K562 (cell line): ENCODE measurements around the gene POMZP3. TPM values are rescaled to one million over a fixed set of nuclear protein-coding genes. Genes with fewer than 3 reads are reported as not detected.
"Not testable (repeated sequence)": the region's sequence is repeated elsewhere in the genome, so short reads cannot be mapped to it uniquely, and the experiment has no call there.

Experiments
- ATAC-seq: fragments of 200-7000 bp; cut with Tn5 transposase; 3 replicates; pipeline ENCODE4 v1.9.1; 2020; ENCODE audit warnings: moderate library complexity
- BruUV-seq: library from RNA; stranded (reverse); fragments of 400-500 nt; replicated peaks from 2 replicates; lab custom pipeline; 2021; lab: Mats Ljungman, UMichigan
- CTCF ChIA-PET: fragments of 300-600 bp; formaldehyde crosslinking; extraction: SDS; loops from one replicate; lab custom pipeline; 2021; ENCODE audit warnings: low intra/inter-chr PET ratio; lab: Yijun Ruan, JAX
- POLR2A ChIA-PET: fragments of 300-600, 350-650 bp; sonication (Branson Sonifier 250); formaldehyde crosslinking; extraction: SDS; loops from one replicate; lab custom pipeline; 2021; ENCODE audit warnings: antibody characterized with exemption, inconsistent platforms; lab: Yijun Ruan, JAX
- DNase-seq, 4 experiments: peaks; one replicate each; pipeline versions ENCODE4 v3.0.0 to v3.0.0-alpha.2; 2011 to 2018; ENCODE audit warnings: low spot score in 3 of 4, mixed read lengths in 3 of 4; ENCODE audit errors: extremely low read depth in 1 of 4
- FAIRE-seq: peaks from 2 replicates; lab custom pipeline; 2011; peaks lifted over from hg19 to GRCh38; lab: Jason Lieb, UNC
- H2AFZ ChIP-seq: 2 replicates; pipeline ENCODE4 v1.6.0; 2011; ENCODE audit warnings: low read depth, low read length, control low read depth, inconsistent platforms
- H3K27ac ChIP-seq: fragments of 200-600 bp; 3 replicates; pipeline ENCODE4 v1.8.0; 2011; ENCODE audit warnings: low read depth, mild to moderate bottlenecking, control low read depth, inconsistent platforms, low read length, moderate library complexity, mixed read lengths; ENCODE audit errors: extremely low read depth
- H3K27me3 ChIP-seq, 2 experiments: fragments of 300-600 bp in 1 of 2; 2 replicates in 1 of 2; 3 replicates in 1 of 2; pipeline versions ENCODE4 v1.6.0 to v1.8.0; 2011; ENCODE audit warnings: inconsistent platforms in 2 of 2, low read length in 2 of 2, mild to moderate bottlenecking in 1 of 2, mixed read lengths in 1 of 2, moderate library complexity in 1 of 2; ENCODE audit not compliant: control insufficient read depth in 2 of 2, insufficient read depth in 2 of 2
- H3K36me3 ChIP-seq: fragments of 300-600 bp; 3 replicates; pipeline ENCODE4 v1.8.0; 2011; ENCODE audit warnings: mild to moderate bottlenecking, low read length, inconsistent platforms; ENCODE audit not compliant: control insufficient read depth, insufficient read depth
- H3K4me1 ChIP-seq, 2 experiments: fragments of 200-600 bp in 1 of 2; replicated peaks in 1 of 2; 2 replicates in 1 of 2; 3 replicates in 1 of 2; pipeline versions ENCODE4 v1.5.1 to v1.8.0; 2011; ENCODE audit warnings: inconsistent platforms in 2 of 2, low read length in 2 of 2, mild to moderate bottlenecking in 1 of 2, mixed read lengths in 1 of 2, moderate library complexity in 1 of 2; ENCODE audit not compliant: control insufficient read depth in 2 of 2, insufficient read depth in 2 of 2
- H3K4me2 ChIP-seq: 2 replicates; pipeline ENCODE4 v1.6.1; 2011; ENCODE audit warnings: low read length, control low read depth, inconsistent platforms, mixed read lengths; ENCODE audit not compliant: insufficient read depth
- H3K4me3 ChIP-seq: fragments of 200-600 bp; sonication (generic), shearing (Covaris generic); 2 replicates; pipeline ENCODE4 v1.5.1; 2016; ENCODE audit warnings: control low read depth, inconsistent platforms
- H3K79me2 ChIP-seq: fragments of 200-600 bp; 3 replicates; pipeline ENCODE4 v1.8.0; 2011; ENCODE audit warnings: low read length, inconsistent platforms; ENCODE audit not compliant: control insufficient read depth, insufficient read depth
- H3K9ac ChIP-seq, 2 experiments: 2 replicates each; pipeline versions ENCODE4 v1.6.0 to v1.6.1; 2011; ENCODE audit warnings: low read depth in 2 of 2, low read length in 2 of 2, control low read depth in 1 of 2, inconsistent platforms in 1 of 2, mild to moderate bottlenecking in 1 of 2, mixed read lengths in 1 of 2; ENCODE audit not compliant: insufficient read depth in 1 of 2
- H3K9me1 ChIP-seq: one replicate; pipeline ENCODE4 v1.6.0; 2011; ENCODE audit warnings: inconsistent platforms, mild to moderate bottlenecking, low read length, moderate library complexity; ENCODE audit not compliant: control insufficient read depth, insufficient read depth
- H3K9me3 ChIP-seq: replicated peaks from 2 replicates; pipeline ENCODE4 v1.5.1; 2011; ENCODE audit warnings: low read depth, low read length, inconsistent platforms; ENCODE audit not compliant: control insufficient read depth, insufficient read depth
- H4K20me1 ChIP-seq: replicated peaks from 2 replicates; pipeline ENCODE4 v1.6.1; 2011; ENCODE audit warnings: low read length, inconsistent platforms, mixed read lengths; ENCODE audit not compliant: control insufficient read depth, insufficient read depth
- CEBPG ChIP-seq, 3 experiments: fragments of 200-800 bp in 1 of 3; sonication (Bioruptor generic) in 1 of 3; sonication (generic) in 1 of 3; formaldehyde crosslinking in 1 of 3; IDR thresholded peaks in 2 of 3; conservative IDR thresholded peaks in 1 of 3; 2 replicates each; pipeline versions ENCODE4 v1.6.1 to v1.8.0; 2016 to 2022; ENCODE audit warnings: missing compliant biosample characterization in 2 of 3, missing genetic modification characterization in 2 of 3, mild to moderate bottlenecking in 1 of 3, missing genetic modification reagents in 1 of 3
- MEIS2 ChIP-seq: fragments of 450-650 bp; IDR thresholded peaks from 2 replicates; pipeline ENCODE4 v1.6.1; 2014; ENCODE audit warnings: mild to moderate bottlenecking; ENCODE audit not compliant: partially characterized antibody
- POLR2H ChIP-seq: IDR thresholded peaks from 2 replicates; pipeline ENCODE4 v1.6.1; 2016; ENCODE audit warnings: missing genetic modification characterization, low read depth, mild to moderate bottlenecking, control low read depth, missing compliant biosample characterization, moderate library complexity
- in situ Hi-C: fragments of 300-500 bp; cut with MboI; formaldehyde crosslinking; loops from 4 replicates; pipeline ENCODE4 v1.15.0; 2018; ENCODE audit warnings: inconsistent platforms, mixed read lengths
- intact Hi-C: fragments of 100-400 bp; cut with micrococcal nuclease; formaldehyde crosslinking; loops from 2 replicates; pipeline ENCODE4 v1.14.2; 2022
- polyA plus RNA-seq, 8 experiments: library from polyadenylated mRNA; depleted of rRNA in 4 of 8; stranded (reverse) in 5 of 8; unstranded in 3 of 8; fragments of >200 nt; fragmentation: Nextera tagmentation in 2 of 8; fragmentation: Illumina TruSeq in 1 of 8; extraction: Ambion mirVana in 2 of 8; extraction: Trizol in 1 of 8; gene quantifications; 2 replicates each; pipeline versions ENCODE4 v1.2.1 to v1.2.3, GENCODE V29; 2011 to 2014; ENCODE audit warnings: inconsistent platforms in 1 of 8, missing spikeins in 1 of 8
- total RNA-seq, 7 experiments: library from RNA; depleted of rRNA in 6 of 7; stranded (reverse); fragments of >200 nt in 6 of 7; fragmentation: Illumina TruSeq in 2 of 7; extraction: Trizol in 2 of 7; gene quantifications; 2 replicates each; pipeline versions ENCODE4 v1.2.1 to v1.2.3, GENCODE V29; 2011 to 2021; ENCODE audit warnings: low replicate concordance in 1 of 7
- TF ChIP-seq, protein P1 (sequence below): fragments of 450-650 bp; IDR thresholded peaks from 2 replicates; pipeline ENCODE4 v1.6.1; 2016
- TF ChIP-seq, protein P2 (sequence below), 2 experiments: IDR thresholded peaks in 1 of 2; conservative IDR thresholded peaks in 1 of 2; 2 replicates each; pipeline ENCODE4 v1.6.1; 2016; ENCODE audit warnings: low read depth in 2 of 2, mild to moderate bottlenecking in 1 of 2, missing compliant biosample characterization in 1 of 2, missing genetic modification characterization in 1 of 2, moderate library complexity in 1 of 2

POMZP3 gene
- total and polyA plus RNA-seq, 9 of the 15 experiments (the other 6 are each of a cell fraction or from before 2014, with no cell fraction given) = 2.3 to 15.8 (median 4.0) TPM

GRCh38 chr7:76598590-76599264, 28.4 kb downstream of the POMZP3 start:
- H3K9me1 ChIP-seq; CTCF ChIA-PET; DNase-seq; H2AFZ ChIP-seq; intact Hi-C loops; H3K9me3 ChIP-seq; FAIRE-seq; H3K79me2 ChIP-seq; H4K20me1 ChIP-seq; H3K36me3 ChIP-seq; H3K9ac ChIP-seq; POLR2A ChIA-PET; BruUV-seq; H3K4me3 ChIP-seq; H3K27me3 ChIP-seq; H3K4me2 ChIP-seq; H3K4me1 ChIP-seq; H3K27ac ChIP-seq; in situ Hi-C loops; TF ChIP-seq CEBPG (CRISPR knock-in tag; IDR thresholded peaks at IDR 0.05): not testable (repeated sequence)
- peak; percentile 70 for ATAC-seq
- TF ChIP-seq, protein P1, sequence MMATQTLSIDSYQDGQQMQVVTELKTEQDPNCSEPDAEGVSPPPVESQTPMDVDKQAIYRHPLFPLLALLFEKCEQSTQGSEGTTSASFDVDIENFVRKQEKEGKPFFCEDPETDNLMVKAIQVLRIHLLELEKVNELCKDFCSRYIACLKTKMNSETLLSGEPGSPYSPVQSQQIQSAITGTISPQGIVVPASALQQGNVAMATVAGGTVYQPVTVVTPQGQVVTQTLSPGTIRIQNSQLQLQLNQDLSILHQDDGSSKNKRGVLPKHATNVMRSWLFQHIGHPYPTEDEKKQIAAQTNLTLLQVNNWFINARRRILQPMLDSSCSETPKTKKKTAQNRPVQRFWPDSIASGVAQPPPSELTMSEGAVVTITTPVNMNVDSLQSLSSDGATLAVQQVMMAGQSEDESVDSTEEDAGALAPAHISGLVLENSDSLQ = peak; percentile 49; the same call in 1 of the 2 replicates
- TF ChIP-seq, protein P2, sequence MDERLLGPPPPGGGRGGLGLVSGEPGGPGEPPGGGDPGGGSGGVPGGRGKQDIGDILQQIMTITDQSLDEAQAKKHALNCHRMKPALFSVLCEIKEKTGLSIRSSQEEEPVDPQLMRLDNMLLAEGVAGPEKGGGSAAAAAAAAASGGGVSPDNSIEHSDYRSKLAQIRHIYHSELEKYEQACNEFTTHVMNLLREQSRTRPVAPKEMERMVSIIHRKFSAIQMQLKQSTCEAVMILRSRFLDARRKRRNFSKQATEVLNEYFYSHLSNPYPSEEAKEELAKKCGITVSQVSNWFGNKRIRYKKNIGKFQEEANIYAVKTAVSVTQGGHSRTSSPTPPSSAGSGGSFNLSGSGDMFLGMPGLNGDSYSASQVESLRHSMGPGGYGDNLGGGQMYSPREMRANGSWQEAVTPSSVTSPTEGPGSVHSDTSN (CRISPR knock-in tag; IDR thresholded peaks at IDR 0.05; ENCODE audit: low read depth) = not testable (repeated sequence)
- TF ChIP-seq, protein P2 (tag; conservative IDR thresholded peaks at IDR 0.05; ENCODE audit: low read depth) = peak; percentile 13; the same call in 1 of the 2 replicates
- TF ChIP-seq MEIS2 (peak; percentile 50), POLR2H (0 out of 2 replicates have a peak, but pooled peaks have one; percentile 25), CEBPG (tag; conservative IDR thresholded peaks at IDR 0.05 in 1 of 2, IDR thresholded peaks at IDR 0.05 in 1 of 2) (peak in 1 of 2 experiments; percentile 18; a peak in 1 of 4 replicates)
